Measurements from ENCODE around the gene SLC12A9. TPM values are rescaled to one million over a fixed set of nuclear protein-coding genes. Genes with fewer than 3 reads are reported as not detected.

SLC12A9 gene
- total RNA-seq, 4 donors from 2014 or later = 22.5 to 33.8 (median 26.4) TPM

DNA sequence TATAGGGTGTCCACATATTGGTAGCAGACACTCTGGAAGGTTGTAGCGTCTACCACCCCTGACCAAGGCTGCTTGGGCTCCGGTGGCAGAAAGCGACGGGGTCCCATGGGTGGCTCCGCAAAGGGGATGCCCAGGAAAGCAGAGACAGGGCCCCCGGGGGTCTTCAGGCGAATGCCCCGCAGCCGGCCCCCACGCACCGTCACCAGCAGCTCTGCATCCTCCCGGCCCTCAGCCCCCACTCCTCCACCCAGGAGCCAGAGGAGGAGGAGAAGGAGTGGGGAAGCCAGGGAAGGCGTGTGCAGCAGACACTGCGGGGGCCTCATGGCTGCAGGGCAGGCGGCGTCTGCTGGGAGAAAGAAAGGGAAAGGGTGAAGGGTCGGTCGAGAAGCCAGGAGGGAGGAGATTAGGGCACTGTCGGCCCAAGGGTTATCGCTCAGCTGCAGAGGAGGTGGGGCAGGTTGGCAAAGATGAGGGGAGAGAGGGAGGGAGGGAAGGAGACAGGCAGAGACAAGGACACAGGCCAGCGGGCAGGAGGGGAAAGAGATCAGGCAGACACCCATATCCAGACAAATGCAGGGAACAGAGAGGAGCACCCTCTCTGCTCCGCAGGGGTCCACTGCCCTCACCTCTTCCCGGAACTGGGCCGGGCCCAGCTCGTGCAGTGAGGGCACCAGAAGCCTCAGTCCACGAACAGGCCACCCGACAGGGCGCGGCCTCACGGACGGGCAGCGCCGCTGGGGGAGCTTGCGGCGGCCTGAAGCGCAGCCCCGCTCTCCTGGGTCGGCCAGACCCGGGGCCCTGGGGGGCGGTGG lies 41.6 kb downstream of the SLC12A9 start:
- H3K27me3 ChIP-seq = peaks cover 41% of the 10 kb centered on the region
- DNase-seq (ENCODE audit: low spot score in 2 of 2) = no peak
- peaks cover 55% of the 10 kb centered on the region for H3K4me1 ChIP-seq
- no peak overlapping the region for H3K27ac ChIP-seq
- TF ChIP-seq POLR2AphosphoS5 (IDR thresholded peaks at IDR 0.05) (no peak), EP300 (IDR thresholded peaks at IDR 0.05) (no peak), POLR2A (IDR thresholded peaks at IDR 0.05) (no peak)
- TF ChIP-seq, protein P1, sequence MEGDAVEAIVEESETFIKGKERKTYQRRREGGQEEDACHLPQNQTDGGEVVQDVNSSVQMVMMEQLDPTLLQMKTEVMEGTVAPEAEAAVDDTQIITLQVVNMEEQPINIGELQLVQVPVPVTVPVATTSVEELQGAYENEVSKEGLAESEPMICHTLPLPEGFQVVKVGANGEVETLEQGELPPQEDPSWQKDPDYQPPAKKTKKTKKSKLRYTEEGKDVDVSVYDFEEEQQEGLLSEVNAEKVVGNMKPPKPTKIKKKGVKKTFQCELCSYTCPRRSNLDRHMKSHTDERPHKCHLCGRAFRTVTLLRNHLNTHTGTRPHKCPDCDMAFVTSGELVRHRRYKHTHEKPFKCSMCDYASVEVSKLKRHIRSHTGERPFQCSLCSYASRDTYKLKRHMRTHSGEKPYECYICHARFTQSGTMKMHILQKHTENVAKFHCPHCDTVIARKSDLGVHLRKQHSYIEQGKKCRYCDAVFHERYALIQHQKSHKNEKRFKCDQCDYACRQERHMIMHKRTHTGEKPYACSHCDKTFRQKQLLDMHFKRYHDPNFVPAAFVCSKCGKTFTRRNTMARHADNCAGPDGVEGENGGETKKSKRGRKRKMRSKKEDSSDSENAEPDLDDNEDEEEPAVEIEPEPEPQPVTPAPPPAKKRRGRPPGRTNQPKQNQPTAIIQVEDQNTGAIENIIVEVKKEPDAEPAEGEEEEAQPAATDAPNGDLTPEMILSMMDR (IDR thresholded peaks at IDR 0.05) = no peak
- H3K9me3 ChIP-seq = no peaks in the 10 kb centered on the region
- H3K36me3 ChIP-seq = no peaks in the 10 kb centered on the region
- 48% methylated on average over 13 of the region's 40 CpGs for WGBS
- peak overlapping the region; percentile 49 for H3K4me3 ChIP-seq

DNA sequence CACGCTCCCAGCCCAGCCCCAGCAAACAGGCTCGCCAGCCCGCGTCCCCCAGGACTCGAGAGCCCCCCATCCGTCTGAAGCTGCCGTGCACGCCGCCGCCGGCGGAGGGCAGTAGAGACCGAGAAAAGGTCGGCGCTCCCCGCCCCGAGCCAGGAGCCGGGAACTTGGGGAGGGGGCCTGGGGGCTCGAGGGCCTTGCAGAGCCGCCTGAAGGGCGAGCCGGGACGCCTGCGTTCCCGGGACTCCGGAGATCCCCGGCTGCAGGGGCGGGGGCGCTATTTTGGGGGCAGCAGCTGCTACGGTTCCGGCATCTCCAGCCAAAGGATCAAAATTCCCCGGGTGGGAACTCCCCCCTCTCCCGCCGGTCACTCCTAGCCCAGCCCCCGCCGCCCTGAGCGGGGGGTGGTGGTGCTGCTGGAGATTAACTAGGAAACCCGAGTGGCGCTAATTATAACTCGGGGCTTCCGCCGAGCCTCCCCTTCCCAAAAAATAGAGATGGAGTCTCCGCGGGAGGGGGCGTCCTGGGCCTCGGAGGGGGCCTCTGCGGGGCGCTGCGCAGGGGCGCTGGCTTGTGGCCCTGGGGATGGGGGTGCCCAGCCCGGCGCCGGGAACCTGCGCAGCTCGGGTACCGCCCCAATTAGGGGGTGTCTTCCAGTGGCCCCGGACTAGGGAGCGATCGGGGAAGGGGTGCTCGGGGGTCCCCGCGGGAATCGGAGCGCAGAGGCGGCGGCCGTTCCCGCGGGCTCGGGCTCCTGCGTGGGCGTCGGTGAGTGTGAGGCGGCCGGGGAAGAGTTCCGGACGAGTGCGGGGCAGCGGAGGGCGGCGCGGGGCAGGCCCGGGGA lies 42.6 kb downstream of the SLC12A9 start:
- peak in 1 of 2 donors; percentile 76 for DNase-seq (ENCODE audit: low spot score in 2 of 2)
- TF ChIP-seq, protein P1 (IDR thresholded peaks at IDR 0.05) = peak; percentile 21 to 83
- TF ChIP-seq EP300 (IDR thresholded peaks at IDR 0.05) = no peak
- no peak for TF ChIP-seq POLR2AphosphoS5 (IDR thresholded peaks at IDR 0.05)
- no peak for TF ChIP-seq POLR2A (IDR thresholded peaks at IDR 0.05)
- no CpG with 5 or more reads among the region's 83 CpGs for WGBS
- Histone ChIP-seq H3K4me1 (peaks cover 48% of the 10 kb centered on the region), H3K27me3 (peaks cover 49% of the 10 kb centered on the region), H3K4me3 (peak overlapping the region; percentile 49), H3K27ac (no peak overlapping the region), H3K9me3 (no peaks in the 10 kb centered on the region), H3K36me3 (no peaks in the 10 kb centered on the region)

DNA sequence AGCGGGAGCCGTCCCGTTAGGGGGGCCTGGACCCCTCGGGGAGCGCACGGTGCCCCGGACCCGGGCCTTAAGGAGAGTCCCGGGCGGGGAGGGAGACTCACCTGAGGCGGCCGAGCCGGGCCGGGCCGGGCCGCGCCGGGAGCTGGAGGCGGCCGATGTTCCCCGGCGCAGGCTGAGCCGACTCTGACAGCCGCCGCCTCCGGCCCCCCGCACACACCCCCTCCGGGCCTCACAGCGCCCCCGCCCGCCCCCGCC lies 43.1 kb downstream of the SLC12A9 start, which contains the start of gene ACHE:
Gene ACHE (minus strand): TSS at position 188 of the 255 bp plus-strand sequence. CDS start 1,656 bp downstream, outside the sequence.
- H3K4me1 ChIP-seq = peaks cover 43% of the 10 kb centered on the region
- DNase-seq (ENCODE audit: low spot score in 2 of 2) = no peak
- no peaks in the 10 kb centered on the region for H3K9me3 ChIP-seq
- no CpG with 5 or more reads among the region's 32 CpGs for WGBS
- H3K4me3 ChIP-seq = peak within 1 kb of the TSS; percentile 49
- peaks cover 50% of the 10 kb centered on the region for H3K27me3 ChIP-seq
- no peaks in the 10 kb centered on the region for H3K36me3 ChIP-seq
- TF ChIP-seq, protein P1 (IDR thresholded peaks at IDR 0.05) = no peak
- TF ChIP-seq EP300 (IDR thresholded peaks at IDR 0.05) = no peak
- no peak for TF ChIP-seq POLR2AphosphoS5 (IDR thresholded peaks at IDR 0.05)
- TF ChIP-seq POLR2A (IDR thresholded peaks at IDR 0.05) = no peak
- no peak within 1 kb of the TSS for H3K27ac ChIP-seq

DNA sequence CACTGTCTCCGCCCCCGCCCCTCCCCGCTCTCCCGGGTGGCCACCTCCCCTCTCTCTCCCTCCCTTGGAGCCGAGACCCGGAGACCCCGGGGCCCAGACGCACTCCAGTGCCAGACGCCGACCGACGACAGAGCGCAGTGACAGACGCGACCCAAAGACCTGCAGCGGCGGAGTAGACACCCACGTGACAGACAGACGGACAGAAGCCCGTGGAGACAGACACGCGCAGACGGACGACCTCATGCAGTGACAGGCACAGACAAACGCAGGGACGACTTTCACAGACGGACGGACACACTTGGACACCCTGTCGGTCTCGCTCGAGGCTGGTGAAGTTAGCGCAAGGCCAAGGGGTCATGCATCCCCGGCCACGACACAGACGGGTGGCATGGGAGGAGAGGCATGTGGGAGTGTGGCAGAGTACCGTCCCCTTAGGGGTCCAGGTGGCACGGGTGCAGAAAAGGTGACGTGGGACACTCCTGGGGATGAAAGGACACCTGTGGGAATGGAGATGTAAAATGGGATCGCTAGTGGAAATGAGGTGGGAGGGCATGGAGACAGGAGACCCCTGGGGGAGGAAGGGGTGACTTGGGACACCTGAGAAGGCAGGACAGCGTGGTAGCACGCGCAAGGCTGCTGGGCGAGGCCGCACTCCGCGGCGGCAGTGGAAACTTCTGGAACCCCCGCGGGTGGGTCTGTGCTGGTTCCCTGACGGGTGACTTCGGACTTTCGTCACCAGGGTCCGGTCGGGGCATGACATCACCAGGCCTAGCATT lies 43.6 kb downstream of the SLC12A9 start:
- Histone ChIP-seq H3K4me3 (peak overlapping the region; percentile 49), H3K27ac (no peak overlapping the region), H3K36me3 (no peaks in the 10 kb centered on the region), H3K9me3 (no peaks in the 10 kb centered on the region), H3K4me1 (peaks cover 38% of the 10 kb centered on the region), H3K27me3 (peaks cover 55% of the 10 kb centered on the region)
- peak in 1 of 2 donors; percentile 71 for DNase-seq (ENCODE audit: low spot score in 2 of 2)
- WGBS = 5% methylated on average over 26 of the region's 54 CpGs
- TF ChIP-seq POLR2AphosphoS5 (IDR thresholded peaks at IDR 0.05) (no peak), POLR2A (IDR thresholded peaks at IDR 0.05) (no peak), EP300 (IDR thresholded peaks at IDR 0.05) (no peak)
- TF ChIP-seq, protein P1 (IDR thresholded peaks at IDR 0.05) = no peak
